Ishikawa (cell line): Measurements from ENCODE around the gene PRKN.

Experiments
- CEBPB ChIP-seq: IDR thresholded peaks from 2 replicates; pipeline ENCODE4 v1.6.1; 2012
- CREB1 ChIP-seq: IDR thresholded peaks from 2 replicates; pipeline ENCODE4 v1.6.1; 2012; ENCODE audit warnings: low read depth
- EGR1 ChIP-seq: IDR thresholded peaks from 2 replicates; pipeline ENCODE4 v1.6.1; 2012
- EP300 ChIP-seq: IDR thresholded peaks from 2 replicates; pipeline ENCODE4 v1.6.1; 2012; ENCODE audit warnings: borderline replicate concordance
- FOXM1 ChIP-seq: IDR thresholded peaks from 2 replicates; pipeline ENCODE4 v1.6.1; 2012; ENCODE audit warnings: low read depth, borderline replicate concordance
- MAX ChIP-seq: IDR thresholded peaks from 2 replicates; pipeline ENCODE4 v1.6.1; 2012
- NFIC ChIP-seq: IDR thresholded peaks from 2 replicates; pipeline ENCODE4 v1.6.1; 2012
- RAD21 ChIP-seq: IDR thresholded peaks from 2 replicates; pipeline ENCODE4 v1.6.1; 2012; ENCODE audit warnings: low read depth
- REST ChIP-seq: IDR thresholded peaks from 2 replicates; pipeline ENCODE4 v1.6.1; 2012; ENCODE audit warnings: low read depth, mild to moderate bottlenecking
- TAF1 ChIP-seq: IDR thresholded peaks from 2 replicates; pipeline ENCODE4 v1.6.1; 2012; ENCODE audit warnings: low read depth, mild to moderate bottlenecking
- TCF12 ChIP-seq: IDR thresholded peaks from 2 replicates; pipeline ENCODE4 v1.6.1; 2012; ENCODE audit warnings: low read depth
- TEAD4 ChIP-seq: IDR thresholded peaks from 2 replicates; pipeline ENCODE4 v1.6.1; 2012
- USF1 ChIP-seq: IDR thresholded peaks from 2 replicates; pipeline ENCODE4 v1.6.1; 2012
- YY1 ChIP-seq: IDR thresholded peaks from 2 replicates; pipeline ENCODE4 v1.6.1; 2012; ENCODE audit warnings: low read depth
- ZBTB7A ChIP-seq: IDR thresholded peaks from 2 replicates; pipeline ENCODE4 v1.6.1; 2012; ENCODE audit warnings: low read depth

PRKN gene

GRCh38 chr6:161667957-161668356, 1059.6 kb downstream of the PRKN start:
- TF ChIP-seq CREB1 (no peak), RAD21 (no peak), TEAD4 (no peak), CEBPB (no peak), EP300 (no peak)

GRCh38 chr6:161663682-161664081, 1063.9 kb downstream of the PRKN start:
- TF ChIP-seq FOXM1 (no peak), EP300 (no peak), MAX (no peak), EGR1 (no peak), TAF1 (no peak), NFIC (no peak), TCF12 (no peak), USF1 (no peak), TEAD4 (no peak), CREB1 (no peak), ZBTB7A (no peak), CEBPB (no peak), RAD21 (no peak), REST (no peak), YY1 (no peak)

GRCh38 chr6:161660666-161661571, 1066.6 kb downstream of the PRKN start:
- TF ChIP-seq USF1, result no peak
- TF ChIP-seq TEAD4, result no peak
- TF ChIP-seq RAD21, result no peak
- no peak for TF ChIP-seq MAX
- TF ChIP-seq NFIC, result no peak
- TF ChIP-seq TCF12, result no peak
- no peak for TF ChIP-seq EGR1
- TF ChIP-seq REST, result no peak
- TF ChIP-seq YY1, result no peak
- no peak for TF ChIP-seq FOXM1
- no peak for TF ChIP-seq CEBPB
- no peak for TF ChIP-seq ZBTB7A
- no peak for TF ChIP-seq TAF1

GRCh38 chr6:161658211-161658610, 1069.4 kb downstream of the PRKN start:
- TF ChIP-seq EP300 (no peak), CEBPB (no peak), TAF1 (no peak), NFIC (no peak), REST (no peak), MAX (no peak), TCF12 (no peak), USF1 (no peak), FOXM1 (no peak), EGR1 (no peak), TEAD4 (no peak), YY1 (no peak), RAD21 (no peak), CREB1 (no peak), ZBTB7A (no peak)
